Activated CD8-positive, alpha-beta memory T cell treated with anti-CD3 and anti-CD28 coated beads, Interleukin-2, amount 50 U/mL, for 1 hour (primary cell): ENCODE measurements around the gene AKAP8.
"Not testable (repeated sequence)": the region's sequence is repeated elsewhere in the genome, so short reads cannot be mapped to it uniquely, and the experiment has no call there.

Experiments
- DNase-seq: peaks from one replicate; pipeline ENCODE4 v3.0.0-alpha.2; 2020; ENCODE audit errors: extremely low read depth

AKAP8 gene

DNA sequence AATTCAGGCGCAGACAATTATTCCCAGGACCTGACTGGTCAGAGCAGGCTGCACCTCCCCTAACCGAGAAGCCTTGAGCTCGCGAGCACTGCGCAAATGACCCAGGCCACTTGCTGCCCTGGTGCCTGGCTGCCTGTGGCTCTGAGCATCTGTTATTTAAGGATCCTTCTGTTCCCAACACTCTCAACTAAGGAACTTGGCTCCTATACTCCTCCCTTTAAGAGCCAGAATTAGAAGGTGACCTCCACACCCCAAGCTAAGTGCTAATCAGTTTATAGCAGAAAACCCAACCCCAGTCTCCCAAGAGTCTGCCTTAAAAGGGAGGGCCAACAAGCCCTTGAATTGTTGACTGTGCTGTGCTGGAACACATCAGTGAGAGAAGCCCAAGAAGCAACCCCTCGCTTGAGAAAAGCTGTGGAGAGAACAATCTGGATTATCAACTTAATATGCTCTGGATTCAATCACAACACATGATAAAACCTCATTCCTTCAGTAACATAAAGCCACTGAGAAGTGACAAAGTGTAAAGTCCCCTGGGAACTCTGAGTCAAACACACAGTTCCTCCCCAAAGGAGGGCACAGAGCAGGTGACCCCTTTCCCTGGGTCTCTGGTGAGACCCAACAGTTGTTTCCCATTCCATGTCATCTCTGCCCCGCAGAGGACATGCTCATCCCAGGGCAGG, 24.7 kb upstream of the AKAP8 start:
- no peak for DNase-seq

DNA sequence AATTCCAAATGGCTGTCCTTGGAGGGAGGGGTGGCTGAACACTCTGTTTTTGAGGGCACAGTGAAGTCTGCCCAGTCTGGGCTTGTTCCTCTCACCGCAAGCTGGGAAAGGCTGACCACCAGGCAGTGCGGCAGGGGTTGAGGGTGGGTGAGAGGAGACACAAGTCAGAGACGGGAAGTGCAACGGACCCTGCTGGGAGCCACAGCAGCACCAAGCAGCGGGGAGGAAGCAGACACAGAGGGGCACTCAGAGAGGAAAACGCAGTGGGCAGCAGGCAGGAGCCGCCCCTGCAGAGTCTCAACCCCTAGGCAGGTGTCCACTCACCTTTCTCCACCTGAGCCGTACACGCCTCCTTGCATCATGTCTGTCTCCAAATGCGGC, 23.6 kb upstream of the AKAP8 start:
- no peak for DNase-seq

DNA sequence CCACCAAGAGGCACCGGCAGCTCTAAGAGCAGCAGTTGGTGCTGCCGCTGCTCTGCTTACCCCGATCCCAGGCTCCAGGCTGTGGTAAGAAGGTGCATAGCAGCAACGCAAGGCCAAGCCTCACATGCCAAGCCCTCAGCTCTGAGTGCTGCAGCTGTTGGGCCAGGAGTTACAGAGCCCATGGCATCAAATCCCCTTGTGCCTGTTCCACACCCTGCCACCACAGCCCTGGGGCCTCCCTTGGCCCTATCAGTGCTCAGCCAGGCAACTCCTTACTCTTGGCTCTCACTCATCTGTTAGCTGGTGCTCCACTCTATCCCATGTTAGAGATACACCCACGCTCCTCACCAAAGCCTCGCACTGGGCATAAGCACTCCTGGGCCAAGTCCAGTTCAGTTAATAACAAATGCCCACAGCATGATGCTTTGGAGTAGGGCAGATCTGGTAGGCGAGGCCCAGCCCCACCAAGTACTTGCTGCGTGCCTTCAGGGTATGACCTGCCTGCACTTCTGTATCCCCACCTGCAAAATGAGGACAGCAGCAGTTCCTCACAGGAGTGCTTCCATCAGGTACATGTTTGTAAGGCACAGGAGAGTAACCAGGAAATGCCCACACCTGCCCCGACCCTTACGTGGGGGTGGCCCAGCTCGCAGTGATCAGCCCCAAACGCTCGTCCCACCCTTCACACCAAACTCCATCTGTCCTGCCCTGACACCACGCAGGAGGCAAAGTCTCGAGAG, 23.0 kb upstream of the AKAP8 start:
- no peak for DNase-seq

DNA sequence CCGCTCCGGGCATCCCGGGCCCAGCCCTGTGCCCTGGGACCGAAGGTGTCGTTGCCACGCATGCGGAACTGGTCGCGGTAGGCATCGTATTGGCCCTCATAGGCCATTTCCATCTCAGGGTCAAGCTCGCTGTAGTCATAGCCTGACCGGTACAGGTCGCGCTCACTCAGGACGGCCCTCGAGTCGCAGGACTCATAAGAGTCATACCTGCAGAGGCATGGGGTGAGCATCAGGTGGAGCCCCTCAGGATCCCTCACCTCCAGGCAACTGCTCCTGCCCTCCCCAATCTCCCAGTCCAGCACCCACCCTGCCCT, 21.8 kb upstream of the AKAP8 start:
- DNase-seq: no peak

DNA sequence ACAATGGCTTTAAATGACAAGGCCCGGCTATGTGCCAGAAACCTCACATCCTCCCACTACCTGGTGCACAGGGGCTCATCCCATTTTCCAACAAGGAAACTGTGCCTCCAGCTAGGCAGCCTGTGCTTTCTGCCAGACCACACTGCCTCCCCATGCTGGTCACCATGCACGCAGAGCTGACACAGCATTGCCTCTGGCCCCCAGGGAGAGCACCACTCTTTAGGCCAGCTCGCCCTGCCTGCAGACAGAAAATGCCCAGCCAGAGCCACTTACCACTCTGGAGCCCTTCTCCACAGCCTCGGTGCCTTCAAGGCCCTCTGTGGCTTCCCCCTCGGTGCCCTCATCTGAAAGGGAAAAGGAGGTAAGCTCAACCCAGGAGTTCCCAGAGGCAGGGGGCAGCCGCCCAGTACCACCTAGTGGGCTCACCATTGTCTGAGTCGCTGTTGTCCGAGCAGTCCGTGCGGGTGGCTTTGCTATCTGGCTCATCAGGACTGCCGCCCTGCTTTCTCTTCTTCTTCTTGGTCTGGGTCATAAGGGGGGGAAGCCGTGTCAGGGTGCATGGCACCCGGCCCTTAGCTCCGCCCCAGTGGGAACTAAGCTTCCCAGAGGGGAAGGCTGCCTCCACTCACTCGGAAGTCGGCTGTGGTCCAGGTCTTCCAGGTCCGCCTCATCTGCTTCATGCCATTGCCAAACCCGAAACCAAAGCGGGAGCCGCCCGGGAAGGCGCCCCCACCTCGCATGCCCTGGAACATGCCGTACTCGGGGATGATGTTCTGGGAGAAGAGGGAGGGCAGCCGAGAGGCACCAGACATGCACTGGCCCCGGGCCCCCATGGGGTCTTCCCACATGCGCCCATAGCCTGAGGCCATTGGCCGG, 21.2 kb upstream of the AKAP8 start:
- DNase-seq: no peak

DNA sequence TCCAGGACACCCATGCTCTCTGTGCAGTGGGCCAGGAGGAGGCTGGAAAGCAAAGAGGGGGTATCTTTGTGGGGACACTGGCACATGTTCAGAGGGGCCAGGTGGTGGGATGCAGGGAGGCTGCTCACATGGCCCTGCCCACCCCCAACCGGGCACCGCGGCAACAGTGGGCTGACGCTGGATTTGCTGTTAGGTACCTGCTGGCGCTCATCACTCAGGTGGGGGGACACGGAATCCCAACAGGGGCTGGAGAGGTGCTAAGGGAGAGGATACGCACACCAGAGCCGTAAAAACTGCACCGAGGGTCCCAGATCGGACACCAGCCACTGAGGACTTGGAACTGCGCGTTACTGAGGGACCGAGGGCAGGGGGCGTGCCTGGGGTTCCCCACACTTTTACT, 20.0 kb upstream of the AKAP8 start:
- DNase-seq: no peak

DNA sequence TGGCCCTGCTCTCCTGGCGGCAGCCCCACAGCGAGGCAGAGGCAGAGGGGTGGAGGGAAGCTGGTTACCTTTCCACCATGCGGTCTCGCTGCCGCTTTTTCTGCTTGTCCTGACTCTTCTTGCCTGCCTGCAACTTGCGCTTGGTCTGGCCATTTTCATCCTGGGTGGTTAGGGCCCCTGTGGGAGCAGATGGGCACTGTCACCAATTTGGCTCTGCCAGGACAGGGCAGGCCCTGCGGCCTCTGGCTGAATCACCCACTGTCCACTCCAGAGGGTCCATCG, 19.6 kb upstream of the AKAP8 start:
- DNase-seq: no peak

DNA sequence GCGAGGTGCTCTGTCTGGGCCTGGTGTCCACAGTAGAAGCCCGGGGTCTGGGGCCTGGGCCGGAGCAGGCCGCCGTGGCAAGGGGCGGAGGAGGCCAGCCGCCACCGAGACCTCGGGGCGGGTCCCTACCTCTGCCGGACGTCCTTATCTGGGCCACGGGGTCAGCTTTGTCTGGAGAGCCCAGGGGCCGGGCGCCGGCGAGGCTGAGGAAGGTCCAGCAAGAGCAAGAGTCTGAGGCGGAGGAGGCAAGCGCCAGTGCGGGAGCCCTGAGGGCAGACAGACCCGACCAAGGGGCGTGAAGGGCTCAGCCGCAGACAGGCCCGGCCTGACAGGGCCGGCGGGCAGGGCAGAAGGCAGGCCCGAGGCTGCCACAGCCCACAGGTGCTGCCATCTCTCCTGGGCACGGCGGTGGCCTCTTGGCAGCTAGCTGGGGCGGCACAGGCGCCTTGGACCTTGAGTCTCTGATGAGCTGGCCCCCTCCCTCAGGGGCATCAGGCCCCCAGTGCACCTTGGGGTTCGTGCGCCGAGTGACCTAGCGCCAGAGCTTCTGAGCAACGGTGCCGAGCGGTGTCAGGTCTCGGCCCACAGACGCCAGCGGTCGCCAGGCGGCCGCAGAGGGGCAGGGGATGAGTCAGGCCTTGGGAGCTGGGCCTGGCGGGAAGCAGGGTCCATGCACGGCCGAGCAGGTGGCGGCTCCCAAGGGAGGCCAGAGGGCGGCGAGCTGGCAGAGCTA, 19.1 kb upstream of the AKAP8 start:
- no peak for DNase-seq

DNA sequence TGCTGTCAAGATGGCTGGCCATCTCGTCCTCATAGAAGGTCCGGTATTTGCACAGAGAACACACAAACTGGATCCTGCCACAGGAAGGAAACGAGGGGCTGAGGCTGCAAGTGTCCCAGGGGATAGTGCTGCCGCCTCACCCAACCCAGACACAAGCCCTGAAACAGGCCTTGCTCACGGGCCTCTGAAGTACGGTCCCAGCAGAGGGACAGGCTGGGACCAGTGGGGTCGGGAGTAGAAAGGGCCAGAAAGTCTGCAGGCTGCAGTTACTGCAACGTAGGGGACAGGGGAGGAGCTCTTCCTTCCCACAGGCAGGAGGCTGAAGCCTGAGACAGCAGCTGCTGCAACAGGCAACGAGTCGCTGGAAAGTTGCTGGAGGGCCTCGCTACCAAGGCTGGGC, 18.2 kb upstream of the AKAP8 start:
- DNase-seq: no peak

DNA sequence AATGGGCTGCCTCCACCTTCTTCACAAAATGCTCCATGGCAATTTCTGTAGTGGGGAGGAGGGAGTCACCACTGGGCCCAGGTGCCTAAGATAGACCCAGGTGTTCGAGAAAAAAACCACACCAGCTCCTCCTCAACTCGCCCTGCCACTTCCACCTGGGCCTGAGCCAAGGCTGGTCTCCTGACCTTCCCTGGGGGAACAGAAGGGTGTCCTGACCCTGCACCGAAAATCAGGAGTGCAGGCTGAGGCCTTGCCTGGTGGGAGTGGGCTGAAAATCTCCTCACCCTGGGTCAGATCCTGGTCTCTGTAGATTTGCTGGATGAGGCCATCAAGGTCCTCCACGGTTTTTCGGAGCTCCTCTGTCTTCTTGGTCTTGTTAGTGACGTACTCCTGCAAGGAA, 17.6 kb upstream of the AKAP8 start:
- no peak for DNase-seq

DNA sequence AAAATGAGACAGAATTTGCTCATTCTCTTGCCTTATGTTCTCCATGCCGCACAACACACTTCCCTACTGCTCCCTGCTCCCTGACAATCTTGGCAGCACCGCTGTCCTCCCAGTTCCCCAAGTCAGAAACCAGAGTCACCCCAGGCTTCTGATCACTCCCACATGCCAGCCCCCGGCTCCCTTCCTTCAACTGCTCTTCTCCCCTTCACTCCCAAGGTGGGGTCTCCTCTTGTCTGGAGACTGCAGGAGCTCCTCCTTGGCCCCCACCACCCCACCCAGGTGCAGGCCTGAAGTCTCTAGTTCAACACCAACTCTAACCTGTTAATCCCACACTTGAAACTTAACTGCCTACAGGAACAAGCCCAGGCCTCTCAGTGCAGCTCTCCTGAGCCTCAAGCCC, 16.8 kb upstream of the AKAP8 start:
- no peak for DNase-seq

DNA sequence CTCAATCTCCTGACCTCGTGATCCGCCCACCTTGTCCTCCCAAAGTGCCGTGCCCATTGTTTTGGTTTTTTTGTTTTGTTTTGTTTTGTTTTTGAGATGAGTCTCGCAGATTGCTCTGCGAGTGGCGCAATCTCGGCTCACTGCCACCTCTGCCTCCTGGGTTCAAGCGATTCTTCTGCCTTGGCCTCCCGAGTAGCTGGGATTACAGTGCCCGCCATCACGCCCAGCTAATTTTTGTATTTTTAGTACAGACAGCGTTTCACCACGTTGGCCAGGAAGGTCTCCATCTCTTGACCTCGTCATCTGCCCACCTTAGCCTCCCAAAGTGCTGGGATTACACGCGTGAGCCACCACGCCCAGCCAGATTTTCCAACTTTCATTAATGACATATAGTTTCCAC, 15.7 kb upstream of the AKAP8 start:
- DNase-seq: not testable (repeated sequence)

DNA sequence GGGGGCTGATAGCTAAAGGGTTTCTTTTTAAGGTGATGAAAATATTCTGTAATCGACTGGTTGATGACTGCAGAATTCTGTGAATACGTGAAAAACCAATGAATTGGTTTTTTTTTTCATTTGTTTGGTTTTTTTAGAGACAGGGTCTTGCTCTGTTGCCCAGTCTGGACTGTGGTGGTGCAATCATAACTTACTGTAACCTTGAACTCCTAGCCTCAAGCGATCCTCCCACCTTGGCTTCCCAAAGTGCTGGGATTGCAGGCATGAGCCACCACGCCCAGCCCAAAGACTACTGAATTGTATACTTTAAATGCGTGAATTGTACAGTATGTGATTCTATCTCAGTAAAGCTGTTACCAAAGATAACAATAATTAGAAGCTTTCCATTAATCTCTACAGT, 14.8 kb upstream of the AKAP8 start:
- DNase-seq: no peak

DNA sequence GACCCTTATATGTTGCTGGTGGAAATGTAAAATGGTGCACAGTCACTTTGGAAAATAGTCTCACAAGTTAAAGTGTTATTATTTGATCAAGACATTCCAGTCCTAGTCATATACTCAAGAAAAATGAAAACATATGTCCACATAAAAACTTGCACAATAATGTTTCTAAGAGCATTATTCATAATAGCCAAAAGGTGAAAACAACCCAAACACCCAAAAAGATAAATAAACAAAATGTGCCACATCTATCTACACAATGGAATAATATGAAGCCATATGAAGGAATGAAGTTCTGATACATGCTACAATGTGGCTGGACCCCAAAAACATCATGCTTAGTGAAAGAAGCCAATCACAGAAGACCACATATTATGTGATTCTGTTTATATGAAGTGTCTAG, 14.4 kb upstream of the AKAP8 start:
- DNase-seq: no peak

DNA sequence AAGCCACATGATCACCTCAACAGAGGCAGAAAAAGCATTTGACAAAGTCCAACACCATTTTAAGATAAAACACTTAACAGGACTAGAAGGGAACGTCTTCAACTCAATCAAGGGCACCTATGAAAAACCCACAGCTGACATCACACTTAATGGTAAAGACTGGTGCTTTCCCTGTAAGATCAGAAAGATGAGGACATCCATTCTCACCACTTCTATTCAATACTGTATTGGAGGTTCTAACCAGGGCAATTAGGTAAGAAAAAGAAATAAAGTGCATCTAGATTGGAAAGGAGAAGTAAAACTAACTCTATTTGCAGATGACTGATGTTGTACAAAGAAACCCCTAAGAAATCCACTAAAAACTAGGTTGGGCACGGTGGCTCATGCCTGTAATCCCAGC, 11.2 kb upstream of the AKAP8 start:
- no peak for DNase-seq

DNA sequence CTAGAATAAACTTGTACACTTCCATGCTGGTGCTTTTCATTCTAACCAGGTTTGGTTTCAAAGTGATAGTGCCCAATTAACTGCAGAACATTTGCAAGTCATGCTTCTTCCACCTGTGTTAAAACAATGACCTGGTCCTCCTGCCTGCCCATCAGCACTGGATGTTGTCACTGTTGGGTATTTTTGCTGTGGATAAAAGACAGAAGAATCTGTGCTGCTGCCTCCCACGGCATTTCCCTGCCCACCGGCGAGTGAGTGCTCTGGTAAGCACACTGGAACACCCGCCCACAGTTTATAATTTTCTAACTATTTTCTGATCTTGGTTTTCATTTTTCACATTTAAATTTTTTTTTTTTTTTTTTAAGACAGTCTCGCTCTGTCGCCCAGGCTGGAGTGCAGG, 2.3 kb upstream of the AKAP8 start:
- no peak for DNase-seq

DNA sequence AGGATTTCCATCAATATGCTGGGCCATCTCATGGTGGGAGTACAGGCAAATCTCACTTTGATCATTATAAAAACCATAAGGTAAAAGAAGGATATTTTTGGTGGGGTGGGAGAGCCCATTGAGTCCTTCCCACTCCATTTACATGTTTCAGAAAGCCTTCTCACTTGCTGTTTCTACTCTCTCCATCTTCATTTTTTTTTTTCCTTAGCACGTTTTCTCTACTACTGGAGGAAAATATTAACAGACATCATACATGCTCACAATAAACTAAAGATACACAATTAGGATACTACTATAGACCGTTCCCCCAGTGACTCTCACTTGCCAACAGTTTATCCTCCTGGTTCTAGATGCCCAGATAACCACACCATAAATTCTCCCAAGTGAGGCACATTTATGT, 1.8 kb upstream of the AKAP8 start:
- DNase-seq: no peak

DNA sequence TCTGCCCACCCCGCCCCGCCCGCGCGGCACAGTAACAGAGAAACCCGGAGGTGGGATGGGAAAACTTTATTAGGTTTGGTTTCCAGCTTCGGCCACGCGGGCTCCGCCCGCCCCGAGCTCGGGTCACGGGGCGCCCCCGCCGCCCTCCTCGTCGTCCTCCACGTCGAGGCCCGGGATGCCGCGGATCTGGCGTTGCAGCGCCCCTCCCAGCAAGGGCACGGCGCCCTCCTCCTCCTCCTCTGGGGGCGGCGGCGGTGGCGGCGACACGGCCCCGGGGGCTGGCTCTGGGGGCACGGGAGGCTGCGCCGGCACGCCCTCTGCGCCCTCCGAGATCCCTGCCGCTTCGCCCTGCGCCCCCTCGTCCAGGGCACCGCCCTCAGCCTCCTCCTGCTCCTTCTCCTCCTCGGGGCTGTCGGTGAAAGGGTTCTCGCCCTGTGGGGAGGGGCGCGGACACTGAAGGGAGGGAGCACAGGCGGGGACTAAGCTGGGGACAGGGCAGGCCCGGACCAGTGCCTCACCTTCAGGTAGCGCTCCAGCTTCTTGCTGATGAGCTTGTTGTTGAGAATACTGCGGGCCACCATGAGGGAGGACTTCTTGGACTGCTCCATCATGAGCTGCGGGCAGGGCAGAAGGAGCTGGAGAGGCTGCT, 536 bp upstream of the AKAP8 start:
- no peak for DNase-seq

DNA sequence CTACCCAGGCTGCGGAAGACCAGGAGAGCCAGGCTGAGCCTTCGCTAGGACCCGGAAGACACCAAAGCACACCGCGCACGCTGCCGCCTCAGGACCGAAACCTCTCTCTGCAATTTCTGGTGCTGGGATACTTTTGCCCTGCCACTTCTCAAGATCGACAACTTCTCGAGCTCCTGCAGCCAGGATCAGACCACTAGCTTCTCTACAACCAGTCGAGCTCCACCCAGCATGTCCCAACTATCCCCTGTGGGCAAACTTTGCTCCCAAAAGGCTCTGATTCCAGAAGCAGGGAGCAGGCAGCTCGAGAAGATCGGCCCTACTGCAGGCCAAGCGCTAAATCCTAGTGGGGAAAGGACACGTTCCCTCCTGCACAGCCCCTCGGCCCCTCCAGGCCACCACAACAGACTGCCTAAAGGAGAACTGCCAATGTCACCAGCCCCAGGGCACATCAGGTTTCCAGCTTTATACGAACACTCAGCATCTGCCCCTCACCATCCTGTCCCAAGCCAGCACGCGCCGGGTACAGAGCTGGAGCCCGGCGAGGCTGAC, 979 bp downstream of the AKAP8 start:
- no peak for DNase-seq

DNA sequence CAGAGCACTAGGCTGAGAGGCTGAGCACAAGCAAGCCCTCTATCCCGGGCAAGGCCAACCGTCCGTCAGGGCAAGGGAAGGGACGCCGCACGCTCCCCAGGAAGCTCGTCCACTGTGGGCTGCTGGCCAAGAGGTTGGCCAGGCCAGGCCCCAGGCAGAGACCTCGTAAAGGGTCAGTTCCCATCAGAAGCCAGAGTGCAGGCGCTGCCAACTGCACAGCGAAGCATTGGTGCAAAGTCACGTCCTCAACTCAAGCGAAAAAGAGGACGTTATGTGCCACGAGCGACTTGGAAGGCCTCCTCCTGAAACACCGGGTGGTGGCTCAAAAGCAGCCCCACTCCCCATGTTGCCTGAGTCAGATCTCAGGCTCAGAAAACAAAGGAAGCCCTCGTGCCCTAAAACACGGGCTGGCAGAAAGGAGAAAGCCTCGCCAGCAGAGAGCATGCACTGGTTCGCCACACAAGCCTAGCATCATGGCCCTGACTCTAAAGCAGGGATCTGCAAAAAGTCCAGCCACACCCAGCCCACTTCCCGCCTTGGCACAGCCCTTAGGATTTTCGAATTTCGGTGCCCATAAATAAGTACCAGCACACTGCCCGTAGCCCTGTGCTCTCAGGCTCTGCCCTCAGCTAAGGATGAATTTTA, 4.7 kb downstream of the AKAP8 start:
- no peak for DNase-seq

DNA sequence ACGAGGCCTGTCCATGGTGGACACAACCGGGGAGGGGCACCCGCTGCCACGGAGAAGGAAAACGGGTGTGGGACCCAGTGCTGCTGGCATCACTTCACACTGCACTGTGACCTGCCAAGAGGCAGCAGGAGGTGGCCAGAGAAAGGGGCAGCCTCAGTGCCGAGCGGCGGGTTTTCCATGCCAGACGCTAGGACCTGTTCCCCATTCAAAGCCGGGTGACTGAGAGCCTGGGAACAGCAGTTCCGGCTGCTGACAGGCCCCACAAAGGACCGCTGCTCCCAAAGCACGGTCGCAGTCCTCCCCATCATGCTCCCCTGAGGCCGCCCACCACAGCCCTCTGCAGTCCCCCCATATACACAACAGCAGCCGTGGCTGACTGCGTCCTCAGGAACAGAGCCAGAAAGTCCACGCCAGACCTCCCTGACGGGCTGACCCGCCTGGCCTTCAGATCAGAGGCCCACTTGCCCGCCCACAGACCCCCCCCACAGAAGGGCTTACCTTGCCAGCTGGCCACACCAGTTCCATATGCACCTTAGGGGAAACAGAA, 5.4 kb downstream of the AKAP8 start:
- DNase-seq: no peak
